ENCODE data around the gene MYEF2.

GRCh38 chr15:48103647-48104046 is 74.4 kb downstream of the MYEF2 start:
- TF ChIP-seq, protein P1, sequence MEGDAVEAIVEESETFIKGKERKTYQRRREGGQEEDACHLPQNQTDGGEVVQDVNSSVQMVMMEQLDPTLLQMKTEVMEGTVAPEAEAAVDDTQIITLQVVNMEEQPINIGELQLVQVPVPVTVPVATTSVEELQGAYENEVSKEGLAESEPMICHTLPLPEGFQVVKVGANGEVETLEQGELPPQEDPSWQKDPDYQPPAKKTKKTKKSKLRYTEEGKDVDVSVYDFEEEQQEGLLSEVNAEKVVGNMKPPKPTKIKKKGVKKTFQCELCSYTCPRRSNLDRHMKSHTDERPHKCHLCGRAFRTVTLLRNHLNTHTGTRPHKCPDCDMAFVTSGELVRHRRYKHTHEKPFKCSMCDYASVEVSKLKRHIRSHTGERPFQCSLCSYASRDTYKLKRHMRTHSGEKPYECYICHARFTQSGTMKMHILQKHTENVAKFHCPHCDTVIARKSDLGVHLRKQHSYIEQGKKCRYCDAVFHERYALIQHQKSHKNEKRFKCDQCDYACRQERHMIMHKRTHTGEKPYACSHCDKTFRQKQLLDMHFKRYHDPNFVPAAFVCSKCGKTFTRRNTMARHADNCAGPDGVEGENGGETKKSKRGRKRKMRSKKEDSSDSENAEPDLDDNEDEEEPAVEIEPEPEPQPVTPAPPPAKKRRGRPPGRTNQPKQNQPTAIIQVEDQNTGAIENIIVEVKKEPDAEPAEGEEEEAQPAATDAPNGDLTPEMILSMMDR (conservative IDR thresholded peaks at IDR 0.05; ENCODE audit: low read depth, low read length), result no peak
- no peak for TF ChIP-seq EZH2phosphoT487 (IDR thresholded peaks at IDR 0.05; ENCODE audit: borderline replicate concordance, low read length)
